Body of pancreas (tissue), 4 donors: Measurements from ENCODE around the gene AKTIP. TPM values are rescaled to one million over a fixed set of nuclear protein-coding genes. Genes with fewer than 3 reads are reported as not detected.

ENCODE experiments used
- ATAC-seq: fragments of 150-250 bp; one replicate; pipeline ENCODE4 v1.9.1; 2016
- DNase-seq, 4 donors: peaks; one replicate each; pipeline ENCODE4 v3.0.0-alpha.2; 2019
- H3K27ac ChIP-seq, 4 donors: fragments of 200-600 bp; sonication (generic); 1 replicate in 3 of 4; 2 replicates in 1 of 4; pipeline versions ENCODE4 v1.5.1 to v1.6.1; 2016 to 2019; ENCODE audit warnings: mild to moderate bottlenecking in 1 of 4, mixed read lengths in 1 of 4, moderate library complexity in 1 of 4
- H3K27me3 ChIP-seq, 2 donors: fragments of 200-600 bp; sonication (generic); one replicate each; pipeline ENCODE4 v1.6.0; 2016; ENCODE audit warnings: mild to moderate bottlenecking in 1 of 2
- H3K36me3 ChIP-seq, 2 donors: fragments of 200-600 bp; sonication (generic); replicated peaks in 1 of 2; 2 replicates each; pipeline ENCODE4 v1.5.1; 2016; ENCODE audit warnings: low read depth in 2 of 2; ENCODE audit not compliant: insufficient read depth in 1 of 2
- H3K4me1 ChIP-seq: fragments of 200-600 bp; sonication (generic); one replicate; pipeline ENCODE4 v1.6.0; 2016
- H3K4me3 ChIP-seq, 2 donors: fragments of 200-600 bp; sonication (generic); 1 replicate in 1 of 2; 2 replicates in 1 of 2; pipeline ENCODE4 v1.5.1; 2016 to 2019
- H3K9me3 ChIP-seq, 3 donors: fragments of 200-600 bp; sonication (generic); 1 replicate in 2 of 3; 2 replicates in 1 of 3; pipeline ENCODE4 v1.5.1; 2016
- POLR2A ChIP-seq, 3 donors: fragments of 450-650 bp; IDR thresholded peaks; one replicate each; pipeline ENCODE4 v1.6.1; 2016; ENCODE audit warnings: antibody characterized with exemption in 3 of 3, mild to moderate bottlenecking in 2 of 3
- WGBS, 2 donors: methylation state at CpG; one replicate each; pipeline ENCODE4 v1.1.5; 2017; 5-methylcytosine and 5-hydroxymethylcytosine counted together
- intact Hi-C: fragments of 100-400 bp; cut with DNase I; formaldehyde crosslinking; loops from one replicate; pipeline ENCODE4 v1.15.1; 2023
- total RNA-seq, 2 donors: library from RNA; depleted of rRNA; stranded (reverse); fragments of >200 nt; gene quantifications; one replicate each; pipeline ENCODE4 v1.1.0, GENCODE V29; 2016
- TF ChIP-seq, protein P1 (sequence below), 7 experiments: fragments of 450-650 bp in 4 of 7; fragments of 200-600 bp in 3 of 7; sonication (generic) in 3 of 7; IDR thresholded peaks; one replicate each; pipeline ENCODE4 v1.5.1; 2016 to 2019; ENCODE audit warnings: antibody characterized with exemption in 7 of 7

Gene AKTIP
- total RNA-seq, 2 donors from 2014 or later = 32.2 to 40.5 TPM

DNA sequence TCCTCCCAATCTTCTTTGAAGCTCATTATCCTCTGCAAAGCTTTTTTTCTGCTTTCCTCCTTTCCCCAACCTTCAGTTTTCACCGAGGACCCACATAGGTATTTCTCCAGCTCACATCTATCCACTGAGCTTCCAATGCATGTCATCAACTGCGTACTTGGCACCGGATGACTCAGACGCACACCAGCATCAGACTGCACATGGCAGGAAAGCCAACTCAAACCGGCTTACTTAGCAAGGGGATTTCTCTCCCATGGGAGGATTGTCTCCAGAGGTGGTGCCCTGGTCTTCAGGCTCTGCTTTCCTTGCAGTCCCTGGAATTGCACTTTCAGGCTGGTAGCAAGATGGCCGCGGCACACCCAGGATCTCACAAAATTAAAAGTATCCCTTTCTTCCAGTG, 1.7 kb upstream of the AKTIP start:
- ATAC-seq = no peak
- 67 to 74% methylated on average over 7 of the region's 7 CpGs for WGBS, 2 donors
- intact Hi-C loops = no loop called here
- Histone ChIP-seq H3K27ac (peak overlapping the region; percentile 83 to 98 (median 94)), H3K36me3 (no peaks in the 10 kb centered on the region), H3K4me1 (peaks cover 29% of the 10 kb centered on the region), H3K9me3 (no peaks in the 10 kb centered on the region), H3K4me3 (no peak overlapping the region), H3K27me3 (no peaks in the 10 kb centered on the region)
- TF ChIP-seq, protein P1, sequence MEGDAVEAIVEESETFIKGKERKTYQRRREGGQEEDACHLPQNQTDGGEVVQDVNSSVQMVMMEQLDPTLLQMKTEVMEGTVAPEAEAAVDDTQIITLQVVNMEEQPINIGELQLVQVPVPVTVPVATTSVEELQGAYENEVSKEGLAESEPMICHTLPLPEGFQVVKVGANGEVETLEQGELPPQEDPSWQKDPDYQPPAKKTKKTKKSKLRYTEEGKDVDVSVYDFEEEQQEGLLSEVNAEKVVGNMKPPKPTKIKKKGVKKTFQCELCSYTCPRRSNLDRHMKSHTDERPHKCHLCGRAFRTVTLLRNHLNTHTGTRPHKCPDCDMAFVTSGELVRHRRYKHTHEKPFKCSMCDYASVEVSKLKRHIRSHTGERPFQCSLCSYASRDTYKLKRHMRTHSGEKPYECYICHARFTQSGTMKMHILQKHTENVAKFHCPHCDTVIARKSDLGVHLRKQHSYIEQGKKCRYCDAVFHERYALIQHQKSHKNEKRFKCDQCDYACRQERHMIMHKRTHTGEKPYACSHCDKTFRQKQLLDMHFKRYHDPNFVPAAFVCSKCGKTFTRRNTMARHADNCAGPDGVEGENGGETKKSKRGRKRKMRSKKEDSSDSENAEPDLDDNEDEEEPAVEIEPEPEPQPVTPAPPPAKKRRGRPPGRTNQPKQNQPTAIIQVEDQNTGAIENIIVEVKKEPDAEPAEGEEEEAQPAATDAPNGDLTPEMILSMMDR (IDR thresholded peaks at IDR 0.05) = no peak
- TF ChIP-seq POLR2A (IDR thresholded peaks at IDR 0.05) = no peak
- DNase-seq = no peak

DNA sequence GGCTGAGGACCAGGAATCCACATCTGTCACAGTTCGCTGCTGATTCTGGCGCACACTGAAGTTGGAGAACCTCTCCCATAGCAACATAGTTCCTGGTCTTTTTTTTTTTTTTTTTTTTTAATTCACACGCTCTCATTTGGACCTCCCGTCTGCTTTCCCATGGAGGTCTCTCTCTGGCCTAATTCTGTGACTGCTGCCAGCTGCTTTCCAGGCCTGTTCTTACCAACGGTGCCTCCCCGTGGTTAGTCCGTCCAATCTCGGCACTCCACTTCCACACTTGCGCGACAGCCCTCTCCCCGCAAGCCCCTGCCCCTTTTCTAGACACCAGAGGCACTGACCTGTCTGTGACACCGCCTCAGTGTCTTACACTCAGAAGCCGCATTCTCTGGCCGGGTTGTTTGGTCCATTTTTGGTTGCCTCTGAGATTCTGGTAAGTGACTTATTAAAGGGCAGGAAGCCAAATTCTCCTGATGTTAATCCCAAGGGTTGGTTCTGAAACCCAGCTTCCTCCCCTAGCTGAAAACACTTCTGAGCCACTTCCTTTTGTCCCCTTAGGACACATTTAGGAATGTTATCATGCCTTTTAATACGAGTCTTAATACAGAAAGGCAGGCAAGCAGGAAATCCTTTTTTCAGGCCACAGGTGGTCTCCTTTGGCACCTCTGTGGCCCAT, 1.1 kb upstream of the AKTIP start:
- 4 to 5% methylated on average over 15 of the region's 15 CpGs for WGBS, 2 donors
- DNase-seq (peak; percentile 57 to 65 (median 64)), ATAC-seq (peak; percentile 0)
- TF ChIP-seq, protein P1 (IDR thresholded peaks at IDR 0.05) = no peak
- no peak for TF ChIP-seq POLR2A (IDR thresholded peaks at IDR 0.05)
- Histone ChIP-seq H3K27ac (peak overlapping the region; percentile 83 to 98 (median 94)), H3K27me3 (no peaks in the 10 kb centered on the region), H3K36me3 (no peaks in the 10 kb centered on the region), H3K4me3 (peak overlapping the region; percentile 12), H3K9me3 (no peaks in the 10 kb centered on the region), H3K4me1 (peaks cover 29% of the 10 kb centered on the region)
- intact Hi-C loops = no loop called here

DNA sequence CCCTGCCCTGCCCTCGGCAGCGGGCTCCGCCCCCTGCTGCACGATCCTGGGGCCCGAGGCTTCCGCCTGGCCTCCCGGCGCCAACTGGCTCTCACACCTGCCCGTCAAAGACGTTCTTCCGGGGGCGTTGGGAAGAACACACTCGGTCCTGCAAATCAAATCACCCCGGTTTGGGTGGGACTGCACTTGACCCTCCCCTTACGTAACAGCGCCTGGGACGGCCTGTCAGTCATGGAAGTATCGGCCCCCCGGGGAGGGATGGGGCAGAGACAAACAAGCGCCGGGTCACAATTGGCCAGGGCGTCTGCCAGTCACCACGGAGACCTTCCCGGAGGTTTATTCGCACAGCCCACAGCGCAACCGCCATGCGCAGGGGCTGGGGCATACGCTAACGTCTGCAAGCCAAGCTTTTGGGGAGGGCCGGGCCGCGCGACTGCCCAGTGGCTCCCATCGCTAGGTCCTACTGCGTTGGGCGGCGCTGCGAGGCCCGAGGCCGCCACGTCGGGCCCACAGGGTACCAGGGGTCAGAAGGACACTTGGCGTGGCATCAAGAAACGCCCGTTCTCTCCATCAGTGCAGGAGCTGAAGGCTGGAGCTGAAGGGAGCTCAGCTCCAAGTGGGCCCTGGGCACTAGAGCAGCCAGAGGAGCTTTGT, 388 bp upstream of the AKTIP start:
- ATAC-seq (peak; percentile 89), DNase-seq (peak; percentile 100)
- no peaks in the 10 kb centered on the region for H3K36me3 ChIP-seq
- no peaks in the 10 kb centered on the region for H3K9me3 ChIP-seq
- WGBS, 2 donors = 0% methylated on average over 43 of the region's 46 CpGs; no CpG with 5 or more reads in 1 of the 2 donors
- H3K4me1 ChIP-seq = peaks cover 29% of the 10 kb centered on the region
- intact Hi-C loops = no loop called here
- no peaks in the 10 kb centered on the region for H3K27me3 ChIP-seq
- peak; percentile 92 to 94 (median 92) for TF ChIP-seq POLR2A (IDR thresholded peaks at IDR 0.05)
- TF ChIP-seq, protein P1 (IDR thresholded peaks at IDR 0.05) = peak in 2 of 7 experiments; percentile 5 to 12
- peak overlapping the region; percentile 12 to 77 for H3K4me3 ChIP-seq
- H3K27ac ChIP-seq = peak overlapping the region; percentile 86 to 98 (median 94)

DNA sequence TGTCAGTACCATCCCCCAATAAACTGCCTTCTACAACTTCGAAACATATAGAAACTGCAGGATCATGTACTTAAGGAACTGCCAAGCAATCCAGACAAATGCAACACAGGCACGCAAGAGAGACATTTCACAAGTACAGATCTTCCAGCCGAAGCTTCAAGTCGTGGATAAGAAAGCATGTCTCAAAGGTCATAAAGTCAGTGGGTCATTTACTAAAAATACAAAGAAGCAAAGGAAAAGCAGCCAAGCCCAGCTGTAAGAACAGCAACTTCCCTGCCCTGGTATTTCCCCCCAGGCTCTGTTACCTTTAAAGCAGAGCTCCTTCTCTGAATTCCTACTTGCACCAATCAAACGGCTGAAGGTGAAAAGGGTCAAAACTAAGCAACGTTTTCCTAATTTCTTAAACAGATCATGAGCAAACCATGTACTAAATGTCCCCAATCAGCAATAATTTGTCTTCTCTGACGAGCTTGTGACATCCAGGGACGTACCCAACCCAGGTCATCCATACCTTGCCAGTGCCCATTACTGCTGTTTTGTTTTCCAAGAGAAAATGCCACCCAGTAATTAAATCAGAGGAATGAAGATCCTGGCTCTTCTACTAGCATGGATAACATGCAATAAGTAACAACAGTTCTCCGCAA, 1.7 kb downstream of the AKTIP start:
- intact Hi-C loops = no loop called here
- peaks cover 29% of the 10 kb centered on the region for H3K4me1 ChIP-seq
- DNase-seq (no peak), ATAC-seq (no peak)
- no peak for TF ChIP-seq POLR2A (IDR thresholded peaks at IDR 0.05)
- TF ChIP-seq, protein P1 (IDR thresholded peaks at IDR 0.05) = no peak
- no peaks in the 10 kb centered on the region for H3K9me3 ChIP-seq
- peaks cover 4 to 5% of the 10 kb centered on the region in 2 donors for H3K36me3 ChIP-seq
- peak overlapping the region in 1 of 4 donors; percentile 91 for H3K27ac ChIP-seq
- 27 to 28% methylated on average over 9 of the region's 9 CpGs for WGBS, 2 donors
- H3K27me3 ChIP-seq = no peaks in the 10 kb centered on the region
- H3K4me3 ChIP-seq = no peak overlapping the region
